Psoas muscle (tissue), 7 donors: ENCODE results near the gene SRMS. TPM values are rescaled to one million over a fixed set of nuclear protein-coding genes. Genes with fewer than 3 reads are reported as not detected.

Experiments used
- polyA plus RNA-seq, 3 donors: library from polyadenylated mRNA; stranded (reverse); fragments of 200-250 nt; gene quantifications; one replicate each; pipeline ENCODE4 v1.2.3, GENCODE V29; 2013
- total RNA-seq, 4 donors: library from RNA; stranded (reverse); fragmentation: NEBNext Ultra II Directional in 2 of 4; extraction: Animal tissue kit (Norgen Biotek cat#: 25700) in 2 of 4; gene quantifications; one replicate each; pipeline versions ENCODE4 v1.2.1 to v1.2.4, GENCODE V29; 2021 to 2023
- donor health status: healthy with polysubstance abuse.
- donor health status: DM: no; HTN: no; CAD: no; lungs with moderate emphysema.
- donor health status: Bipolar disorder and iron deficiency.
- donor health status: healthy.
- donor health status: DM: no; HTN: no; CAD: no.
- donor health status: DM: no; HTN: no; CAD: no.
- donor health status: DM: yes; HTN: yes; CAD: no.

The SRMS gene
- total and polyA plus RNA-seq, 7 donors = not detected

Other genes starting within 250 kb of the SRMS start
- under 1 TPM in 2 of 4 donors, not detected in 2; 0.24 to 0.41 TPM for gene CHRNA4, start 186.4 kb downstream of the SRMS start, total RNA-seq
- gene CHRNA4, start 186.4 kb downstream of the SRMS start, polyA plus RNA-seq = under 1 TPM in 1 of 3 donors, not detected in 2; 0.01 TPM
- 1 to 10 TPM in 1 of 4 donors, under 1 TPM in 3; 0.11 to 2.8 (median 0.28) TPM for gene KCNQ2, start 75.1 kb downstream of the SRMS start, total RNA-seq
- gene KCNQ2, start 75.1 kb downstream of the SRMS start, polyA plus RNA-seq = under 1 TPM in 2 of 3 donors, not detected in 1; 0.01 to 0.03 TPM
- 1,000 to 10,000 TPM; 1,781 to 2,126 (median 2,004) TPM for gene EEF1A2, start 48.7 kb downstream of the SRMS start, total RNA-seq
- gene EEF1A2, start 48.7 kb downstream of the SRMS start, polyA plus RNA-seq = 1,000 to 10,000 TPM in 2 of 3 donors, 100 to 1,000 TPM in 1; 952 to 1,898 (median 1,229) TPM
- 100 to 1,000 TPM; 130 to 198 (median 155) TPM for gene PPDPF, start 27.0 kb downstream of the SRMS start, total RNA-seq
- gene PPDPF, start 27.0 kb downstream of the SRMS start, polyA plus RNA-seq = 100 to 1,000 TPM; 134 to 158 (median 142) TPM
- gene PTK6, start 10.4 kb downstream of the SRMS start, total RNA-seq = under 1 TPM in 1 of 4 donors, not detected in 3; 0.06 TPM
- gene PTK6, start 10.4 kb downstream of the SRMS start, polyA plus RNA-seq = under 1 TPM in 2 of 3 donors, not detected in 1; 0.04 TPM
- gene FNDC11, start 6.4 kb upstream of the SRMS start, total RNA-seq = under 1 TPM in 1 of 4 donors, not detected in 3; 0.14 TPM
- under 1 TPM in 2 of 3 donors, not detected in 1; 0.07 to 0.08 TPM for gene FNDC11, start 6.4 kb upstream of the SRMS start, polyA plus RNA-seq
- 1 to 10 TPM; 3.5 to 8.0 (median 5.4) TPM for gene HELZ2, start 26.5 kb upstream of the SRMS start, total RNA-seq
- gene HELZ2, start 26.5 kb upstream of the SRMS start, polyA plus RNA-seq = 1 to 10 TPM in 2 of 3 donors, under 1 TPM in 1; 0.82 to 3.1 (median 1.5) TPM
- gene GMEB2, start 79.4 kb upstream of the SRMS start, total RNA-seq = 10 to 100 TPM in 1 of 4 donors, 1 to 10 TPM in 3; 5.4 to 10.1 (median 7.8) TPM
- 1 to 10 TPM; 6.9 to 8.7 (median 8.5) TPM for gene GMEB2, start 79.4 kb upstream of the SRMS start, polyA plus RNA-seq
- gene STMN3, start 105.7 kb upstream of the SRMS start, total RNA-seq = 1 to 10 TPM; 2.4 to 3.1 (median 2.7) TPM
- 1 to 10 TPM; 1.0 to 2.7 (median 1.2) TPM for gene STMN3, start 105.7 kb upstream of the SRMS start, polyA plus RNA-seq
- gene RTEL1, start 110.6 kb upstream of the SRMS start, total RNA-seq = 10 to 100 TPM in 2 of 4 donors, 1 to 10 TPM in 2; 9.2 to 17.5 (median 10.9) TPM
- gene RTEL1, start 110.6 kb upstream of the SRMS start, polyA plus RNA-seq = 1 to 10 TPM; 5.2 to 7.3 (median 7.1) TPM
- gene TNFRSF6B, start 148.9 kb upstream of the SRMS start, total RNA-seq = 1 to 10 TPM in 3 of 4 donors, not detected in 1; 1.3 to 2.2 (median 1.6) TPM
- gene TNFRSF6B, start 148.9 kb upstream of the SRMS start, polyA plus RNA-seq = 10 to 100 TPM in 1 of 3 donors, 1 to 10 TPM in 1, under 1 TPM in 1; 0.56 to 16.1 (median 6.1) TPM
- 10 to 100 TPM; 22.9 to 38.9 (median 32.6) TPM for gene ARFRP1, start 160.2 kb upstream of the SRMS start, total RNA-seq
- 10 to 100 TPM; 31.7 to 74.0 (median 32.4) TPM for gene ARFRP1, start 160.2 kb upstream of the SRMS start, polyA plus RNA-seq
- gene ZGPAT, start 160.3 kb upstream of the SRMS start, total RNA-seq = 10 to 100 TPM; 10.7 to 18.2 (median 14.9) TPM
- 10 to 100 TPM; 28.4 to 54.8 (median 43.6) TPM for gene ZGPAT, start 160.3 kb upstream of the SRMS start, polyA plus RNA-seq
- gene LIME1, start 188.9 kb upstream of the SRMS start, total RNA-seq = 1 to 10 TPM; 1.7 to 4.6 (median 2.6) TPM
- 1 to 10 TPM; 3.1 to 5.1 (median 4.4) TPM for gene LIME1, start 188.9 kb upstream of the SRMS start, polyA plus RNA-seq
- 10 to 100 TPM; 40.2 to 79.1 (median 54.7) TPM for gene SLC2A4RG, start 192.0 kb upstream of the SRMS start, total RNA-seq
- gene SLC2A4RG, start 192.0 kb upstream of the SRMS start, polyA plus RNA-seq = 10 to 100 TPM; 27.1 to 45.5 (median 43.7) TPM